GM23338 (cell line): ENCODE data around the gene PCSK6. TPM values are rescaled to one million over a fixed set of nuclear protein-coding genes. Genes with fewer than 3 reads are reported as not detected.

Source experiments
- ATAC-seq: fragments of 200-7000 bp; cut with Tn5 transposase; 3 replicates; pipeline ENCODE4 v1.9.1; 2020
- DNase-seq: peaks from one replicate; pipeline ENCODE4 v3.0.0-alpha.2; 2015; ENCODE audit warnings: low spot score
- H2AFZ ChIP-seq: fragments of 200-600 bp; sonication (generic); 2 replicates; pipeline ENCODE4 v1.8.0; 2016; ENCODE audit warnings: antibody characterized with exemption, mild to moderate bottlenecking, moderate library complexity
- H3F3A ChIP-seq: fragments of 200-600 bp; sonication (generic); replicated peaks from 2 replicates; pipeline ENCODE4 v1.8.0; 2017; ENCODE audit warnings: antibody characterized with exemption, mixed run types, low read depth
- H3K27ac ChIP-seq: fragments of 200-600 bp; sonication (generic); 2 replicates; pipeline ENCODE4 v1.6.1; 2016; ENCODE audit warnings: low read depth
- H3K27me3 ChIP-seq: fragments of 200-600 bp; sonication (generic); 2 replicates; pipeline ENCODE4 v1.8.0; 2016; ENCODE audit warnings: mild to moderate bottlenecking, mixed run types, moderate library complexity; ENCODE audit not compliant: insufficient read depth
- H3K36me3 ChIP-seq: fragments of 200-600 bp; sonication (generic); 2 replicates; pipeline ENCODE4 v1.8.0; 2016; ENCODE audit warnings: mild to moderate bottlenecking; ENCODE audit not compliant: insufficient read depth
- H3K4me1 ChIP-seq: fragments of 200-600 bp; sonication (generic); 2 replicates; pipeline ENCODE4 v1.8.0; 2016; ENCODE audit warnings: mild to moderate bottlenecking, moderate library complexity; ENCODE audit not compliant: insufficient read depth
- H3K4me2 ChIP-seq: fragments of 200-600 bp; sonication (generic); 2 replicates; pipeline ENCODE4 v1.7.1; 2017; ENCODE audit warnings: mixed run types
- H3K4me3 ChIP-seq: fragments of 200-600 bp; sonication (generic); 2 replicates; pipeline ENCODE4 v1.6.1; 2016; ENCODE audit warnings: mixed run types
- H3K79me2 ChIP-seq: fragments of 200-600 bp; sonication (generic); replicated peaks from 2 replicates; pipeline ENCODE4 v1.8.0; 2017; ENCODE audit warnings: mild to moderate bottlenecking; ENCODE audit not compliant: insufficient read depth
- H3K9me2 ChIP-seq: fragments of 200-600 bp; sonication (generic); 2 replicates; pipeline ENCODE4 v1.8.0; 2017; ENCODE audit not compliant: insufficient read depth
- H4K20me1 ChIP-seq: fragments of 200-600 bp; sonication (generic); replicated peaks from 2 replicates; pipeline ENCODE4 v1.8.0; 2017; ENCODE audit warnings: mild to moderate bottlenecking; ENCODE audit not compliant: insufficient read depth
- H3K27ac Mint-ChIP-seq: 2 replicates; pipeline ENCODE4 v1.8.0; 2020; ENCODE audit warnings: inconsistent platforms, mild to moderate bottlenecking, moderate library complexity, mixed read lengths
- H3K27me3 Mint-ChIP-seq: 3 replicates; pipeline ENCODE4 v1.8.0; 2022; ENCODE audit warnings: low read depth, mild to moderate bottlenecking, moderate library complexity, mixed read lengths, inconsistent platforms; ENCODE audit not compliant: insufficient read depth, poor library complexity
- H3K36me3 Mint-ChIP-seq: 3 replicates; pipeline ENCODE4 v1.8.0; 2021; ENCODE audit warnings: low read depth, mild to moderate bottlenecking, inconsistent platforms, moderate library complexity, mixed read lengths
- H3K4me1 Mint-ChIP-seq: 3 replicates; pipeline ENCODE4 v1.8.0; 2020; ENCODE audit warnings: mild to moderate bottlenecking, inconsistent platforms, mixed read lengths
- H3K4me3 Mint-ChIP-seq: 3 replicates; pipeline ENCODE4 v1.8.0; 2021; ENCODE audit warnings: moderate library complexity, mild to moderate bottlenecking, inconsistent platforms, mixed read lengths
- H3K9me3 Mint-ChIP-seq: 3 replicates; pipeline ENCODE4 v1.8.0; 2020; ENCODE audit warnings: moderate library complexity, mild to moderate bottlenecking, inconsistent platforms, mixed read lengths
- CTCF ChIP-seq, 2 experiments: fragments of 200-600 bp in 1 of 2; sonication (generic) in 1 of 2; conservative IDR thresholded peaks; 2 replicates each; pipeline versions ENCODE4 v1.5.1 to v1.6.1; 2016 to 2017; ENCODE audit warnings: antibody characterized with exemption in 2 of 2, low read depth in 2 of 2, mild to moderate bottlenecking in 2 of 2, moderate library complexity in 1 of 2
- JUNB ChIP-seq: IDR thresholded peaks from one replicate; pipeline ENCODE4 v1.6.1; 2016; ENCODE audit warnings: antibody characterized with exemption; ENCODE audit not compliant: unreplicated experiment
- POLR2AphosphoS5 ChIP-seq: IDR thresholded peaks from 2 replicates; pipeline ENCODE4 v1.6.1; 2016; ENCODE audit warnings: antibody characterized with exemption, low read depth
- REST ChIP-seq: IDR thresholded peaks from one replicate; pipeline ENCODE4 v1.6.1; 2018; ENCODE audit warnings: antibody characterized with exemption; ENCODE audit not compliant: unreplicated experiment
- STAT1 ChIP-seq: IDR thresholded peaks from one replicate; pipeline ENCODE4 v1.6.1; 2016; ENCODE audit warnings: antibody characterized with exemption; ENCODE audit not compliant: unreplicated experiment
- ZNF114 ChIP-seq: fragments of 250-450 bp; sonication (Bioruptor Pico); IDR thresholded peaks from 2 replicates; pipeline ENCODE4 v1.5.0; 2020; ENCODE audit warnings: mild to moderate bottlenecking, moderate library complexity
- ZNF331 ChIP-seq: fragments of 250-450 bp; sonication (Bioruptor Pico); IDR thresholded peaks from 2 replicates; pipeline ENCODE4 v1.5.0; 2020; ENCODE audit warnings: low read depth, mild to moderate bottlenecking, moderate library complexity
- ZNF462 ChIP-seq: fragments of 250-450 bp; sonication (Bioruptor Pico); IDR thresholded peaks from 2 replicates; pipeline ENCODE4 v1.5.0; 2020; ENCODE audit warnings: mild to moderate bottlenecking, moderate library complexity
- polyA plus RNA-seq: library from polyadenylated mRNA; unstranded; fragments of >200 nt; fragmentation: Nextera tagmentation; extraction: Ambion mirVana; gene quantifications from 2 replicates; pipeline ENCODE4 v1.2.1, GENCODE V29; 2016
- total RNA-seq: library from RNA; depleted of rRNA; stranded (reverse); fragments of >200 nt; shearing (Covaris generic); gene quantifications from 2 replicates; pipeline ENCODE4 v1.2.3, GENCODE V29; 2014

The PCSK6 gene
- total and polyA plus RNA-seq, 2 experiments from 2014 or later = 1.7 to 6.7 TPM

- H4K20me1 ChIP-seq = no peaks in the 10 kb centered on the region
- H3K4me1 Mint-ChIP-seq = peaks cover 19% of the 10 kb centered on the region
- H3K36me3 ChIP-seq = no peaks in the 10 kb centered on the region
- DNase-seq (peak; percentile 55), ATAC-seq (peak; percentile 84)
- H3K27ac Mint-ChIP-seq = no peak overlapping the region
- H3K4me3 Mint-ChIP-seq = no peak overlapping the region
- no peaks in the 10 kb centered on the region for H3K4me1 ChIP-seq
- H3K27me3 ChIP-seq = no peaks in the 10 kb centered on the region
- H3K4me2 ChIP-seq = no peak overlapping the region
- TF ChIP-seq ZNF331 (CRISPR knock-in tag) = no peak
- no peak for TF ChIP-seq CTCF (conservative IDR thresholded peaks at IDR 0.05; ENCODE audit: low read depth in 2 of 2)
- no peak for TF ChIP-seq STAT1
- no peak overlapping the region for H3K27ac ChIP-seq
- no peaks in the 10 kb centered on the region for H3F3A ChIP-seq
- H3K9me2 ChIP-seq = no peaks in the 10 kb centered on the region
- H3K27me3 Mint-ChIP-seq = peaks cover 9% of the 10 kb centered on the region
- no peak overlapping the region for H3K4me3 ChIP-seq
- no peaks in the 10 kb centered on the region for H3K36me3 Mint-ChIP-seq
- no peaks in the 10 kb centered on the region for H3K79me2 ChIP-seq
- no peak overlapping the region for H2AFZ ChIP-seq
- H3K9me3 Mint-ChIP-seq = no peaks in the 10 kb centered on the region
Measured at GRCh38 chr15:101433396-101433795, 56.1 kb downstream of the PCSK6 start.

- no peaks in the 10 kb centered on the region for H3F3A ChIP-seq
- H3K9me2 ChIP-seq = no peaks in the 10 kb centered on the region
- H3K4me3 ChIP-seq = no peak overlapping the region
- DNase-seq (no peak), ATAC-seq (no peak)
- no peak overlapping the region for H3K4me2 ChIP-seq
- H3K27ac Mint-ChIP-seq = no peak overlapping the region
- H3K27ac ChIP-seq = no peak overlapping the region
- peaks cover 18% of the 10 kb centered on the region for H3K4me1 Mint-ChIP-seq
- no peaks in the 10 kb centered on the region for H3K4me1 ChIP-seq
- H3K36me3 Mint-ChIP-seq = no peaks in the 10 kb centered on the region
- H3K4me3 Mint-ChIP-seq = no peak overlapping the region
- peaks cover 12% of the 10 kb centered on the region for H3K27me3 Mint-ChIP-seq
- H4K20me1 ChIP-seq = no peaks in the 10 kb centered on the region
- H2AFZ ChIP-seq = no peak overlapping the region
- H3K9me3 Mint-ChIP-seq = no peaks in the 10 kb centered on the region
- H3K79me2 ChIP-seq = no peaks in the 10 kb centered on the region
- H3K36me3 ChIP-seq = no peaks in the 10 kb centered on the region
- no peaks in the 10 kb centered on the region for H3K27me3 ChIP-seq
- TF ChIP-seq POLR2AphosphoS5 = no peak
- no peak for TF ChIP-seq CTCF (conservative IDR thresholded peaks at IDR 0.05; ENCODE audit: low read depth in 2 of 2)
- no peak for TF ChIP-seq STAT1
- TF ChIP-seq REST = no peak
- TF ChIP-seq JUNB = no peak
- TF ChIP-seq ZNF331 (CRISPR knock-in tag) = no peak
- no peak for TF ChIP-seq ZNF462 (CRISPR knock-in tag)
- TF ChIP-seq ZNF114 = no peak
Measured at GRCh38 chr15:101432982-101433381, 56.5 kb downstream of the PCSK6 start.
